ENCODE data around the gene ACVRL1.

The ACVRL1 gene

DNA sequence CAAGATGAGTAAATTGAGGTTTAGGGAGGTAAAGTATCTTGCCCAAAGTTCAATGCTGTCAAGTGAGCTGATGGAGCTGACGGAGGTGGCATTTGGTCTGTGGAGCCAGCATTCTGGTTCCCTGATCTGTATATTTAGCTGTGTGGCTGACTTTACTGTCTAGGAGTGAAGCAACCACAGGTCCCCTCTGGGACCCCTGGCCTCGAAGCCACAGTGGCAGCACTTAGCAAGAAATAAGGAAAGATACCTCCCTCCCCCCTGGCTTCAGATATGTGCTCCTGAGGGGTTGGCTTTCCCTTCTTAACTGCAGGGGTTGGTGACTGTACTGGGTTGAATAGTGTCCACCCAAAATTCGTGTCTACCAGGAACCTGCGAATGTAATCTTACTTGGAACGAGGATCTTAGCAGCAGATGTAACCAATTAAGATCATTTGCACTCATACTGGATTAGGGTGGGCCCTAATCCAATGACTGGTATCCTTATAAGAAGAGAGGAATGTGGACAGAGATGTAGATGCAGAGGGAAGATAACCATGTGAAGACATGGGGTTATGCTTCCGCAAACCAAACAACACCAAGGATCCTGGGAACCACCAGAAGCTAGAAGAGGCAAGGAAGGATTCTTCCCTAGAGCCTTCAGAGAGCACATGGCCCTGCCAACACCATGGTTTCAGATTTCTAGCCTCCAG, 42.2 kb downstream of the ACVRL1 start:
- DNase-seq (ENCODE audit: low spot score), result no peak
- TF ChIP-seq, protein P1, sequence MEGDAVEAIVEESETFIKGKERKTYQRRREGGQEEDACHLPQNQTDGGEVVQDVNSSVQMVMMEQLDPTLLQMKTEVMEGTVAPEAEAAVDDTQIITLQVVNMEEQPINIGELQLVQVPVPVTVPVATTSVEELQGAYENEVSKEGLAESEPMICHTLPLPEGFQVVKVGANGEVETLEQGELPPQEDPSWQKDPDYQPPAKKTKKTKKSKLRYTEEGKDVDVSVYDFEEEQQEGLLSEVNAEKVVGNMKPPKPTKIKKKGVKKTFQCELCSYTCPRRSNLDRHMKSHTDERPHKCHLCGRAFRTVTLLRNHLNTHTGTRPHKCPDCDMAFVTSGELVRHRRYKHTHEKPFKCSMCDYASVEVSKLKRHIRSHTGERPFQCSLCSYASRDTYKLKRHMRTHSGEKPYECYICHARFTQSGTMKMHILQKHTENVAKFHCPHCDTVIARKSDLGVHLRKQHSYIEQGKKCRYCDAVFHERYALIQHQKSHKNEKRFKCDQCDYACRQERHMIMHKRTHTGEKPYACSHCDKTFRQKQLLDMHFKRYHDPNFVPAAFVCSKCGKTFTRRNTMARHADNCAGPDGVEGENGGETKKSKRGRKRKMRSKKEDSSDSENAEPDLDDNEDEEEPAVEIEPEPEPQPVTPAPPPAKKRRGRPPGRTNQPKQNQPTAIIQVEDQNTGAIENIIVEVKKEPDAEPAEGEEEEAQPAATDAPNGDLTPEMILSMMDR (IDR thresholded peaks at IDR 0.05; ENCODE audit: extremely low read depth, missing control alignments), result no peak

GRCh38 chr12:51950682-51951198, 43.4 kb downstream of the ACVRL1 start:
- TF ChIP-seq, protein P1 (IDR thresholded peaks at IDR 0.05; ENCODE audit: extremely low read depth, missing control alignments), result no peak

DNA sequence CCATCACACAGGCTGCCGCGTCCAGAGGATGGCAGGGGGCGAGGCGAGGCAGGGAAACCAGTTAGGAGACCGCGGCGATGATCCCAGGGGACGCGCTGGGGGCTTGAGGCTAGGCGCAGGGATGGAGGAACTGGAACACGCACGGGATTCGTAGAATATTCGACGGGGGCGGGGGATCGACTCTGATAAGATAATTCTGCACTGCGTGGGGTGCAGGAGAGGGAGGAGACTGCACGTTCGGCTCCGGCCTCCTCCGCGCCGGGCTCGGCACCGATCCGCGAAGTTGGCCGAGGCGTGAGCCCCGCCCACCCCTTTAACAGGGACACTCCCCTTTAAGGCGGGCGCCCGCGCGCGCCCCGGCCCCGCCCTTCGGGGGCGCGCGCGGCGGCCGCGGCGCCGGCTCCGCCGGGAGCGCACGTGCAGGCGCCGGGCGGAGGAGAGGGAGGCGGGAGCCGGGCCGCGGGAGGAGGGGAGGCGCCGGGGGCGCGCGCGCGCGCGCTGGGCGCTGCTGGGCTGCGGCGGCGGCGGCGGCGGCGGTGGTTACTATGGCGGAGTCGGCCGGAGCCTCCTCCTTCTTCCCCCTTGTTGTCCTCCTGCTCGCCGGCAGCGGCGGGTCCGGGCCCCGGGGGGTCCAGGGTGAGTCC, 44.0 kb downstream of the ACVRL1 start, which contains the start of gene ACVR1B:
ACVR1B (plus strand) TSS at position 501 of the 644 bp plus-strand sequence; CDS start at position 546, 45 bp downstream.
- DNase-seq (ENCODE audit: low spot score), result peak; percentile 90
- TF ChIP-seq, protein P1 (IDR thresholded peaks at IDR 0.05; ENCODE audit: extremely low read depth, missing control alignments), result no peak

More at GRCh38 chr12:51950682-51951198, 43.4 kb downstream of the ACVRL1 start:
- no peak for DNase-seq (ENCODE audit: low spot score)

DNA sequence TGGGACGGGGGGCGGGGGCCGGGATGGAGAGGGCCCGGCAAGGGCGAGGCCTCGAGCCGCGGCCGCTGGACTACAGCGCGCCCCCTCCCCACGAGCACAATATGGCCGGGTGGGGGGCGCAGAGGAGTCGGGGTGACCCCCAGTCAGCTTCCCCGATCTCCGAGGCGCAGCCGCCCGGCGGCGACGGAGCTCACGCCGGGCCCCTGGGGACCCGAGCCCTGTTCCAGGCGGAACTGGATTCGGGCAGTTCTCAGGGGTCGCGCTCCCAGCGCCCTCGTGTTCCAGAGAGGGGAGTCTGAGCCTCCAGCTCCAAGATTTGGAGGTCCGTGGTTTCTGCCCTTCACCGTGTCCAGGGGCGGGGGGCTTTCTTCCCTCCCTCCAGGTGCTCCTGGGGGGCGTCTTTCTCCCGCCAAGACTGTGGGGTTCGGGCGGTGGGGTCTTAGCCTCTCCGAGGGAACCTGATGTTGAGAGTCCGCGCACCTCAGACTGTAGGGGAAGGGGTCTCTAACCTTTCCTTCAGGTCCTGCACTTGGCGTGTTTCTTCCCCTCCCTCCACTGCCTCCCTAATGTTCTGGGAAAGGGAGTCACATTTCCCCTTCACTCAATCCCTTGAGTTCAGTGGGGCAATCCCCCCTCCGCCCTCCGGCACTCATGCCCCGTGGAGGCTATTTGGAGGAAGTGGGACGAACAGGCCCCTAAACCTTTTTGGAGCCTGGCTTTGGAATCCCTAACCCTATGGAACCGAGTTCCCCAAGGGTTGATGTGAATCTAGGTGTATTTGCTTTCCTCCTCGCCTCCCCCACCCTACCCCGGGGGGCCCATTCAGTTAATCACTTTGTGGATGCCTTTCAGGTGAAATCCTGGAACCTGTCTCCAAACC, 44.8 kb downstream of the ACVRL1 start:
- TF ChIP-seq, protein P1 (IDR thresholded peaks at IDR 0.05; ENCODE audit: extremely low read depth, missing control alignments), result no peak
- no peak for DNase-seq (ENCODE audit: low spot score)

DNA sequence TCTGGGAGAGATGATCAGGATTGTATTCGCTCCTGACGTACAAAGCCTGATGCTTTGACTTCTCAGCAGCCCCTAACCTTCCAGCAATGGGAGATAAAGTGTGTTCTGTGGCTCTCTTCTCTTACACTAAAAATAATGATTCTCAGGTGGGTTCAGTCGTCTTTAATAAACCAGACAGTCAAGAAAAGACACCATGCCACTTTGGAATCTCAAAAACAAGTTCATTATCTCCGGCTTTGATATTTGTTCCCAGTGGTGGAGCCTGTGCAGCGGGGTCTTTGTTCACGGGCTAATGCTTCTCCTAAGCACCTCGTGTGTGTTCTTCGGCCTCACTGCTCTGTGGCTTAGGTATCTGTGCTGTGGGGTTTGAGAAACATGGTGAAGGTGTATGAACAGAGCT, 45.8 kb downstream of the ACVRL1 start:
- TF ChIP-seq, protein P1 (IDR thresholded peaks at IDR 0.05; ENCODE audit: extremely low read depth, missing control alignments), result no peak
- DNase-seq (ENCODE audit: low spot score), result no peak

DNA sequence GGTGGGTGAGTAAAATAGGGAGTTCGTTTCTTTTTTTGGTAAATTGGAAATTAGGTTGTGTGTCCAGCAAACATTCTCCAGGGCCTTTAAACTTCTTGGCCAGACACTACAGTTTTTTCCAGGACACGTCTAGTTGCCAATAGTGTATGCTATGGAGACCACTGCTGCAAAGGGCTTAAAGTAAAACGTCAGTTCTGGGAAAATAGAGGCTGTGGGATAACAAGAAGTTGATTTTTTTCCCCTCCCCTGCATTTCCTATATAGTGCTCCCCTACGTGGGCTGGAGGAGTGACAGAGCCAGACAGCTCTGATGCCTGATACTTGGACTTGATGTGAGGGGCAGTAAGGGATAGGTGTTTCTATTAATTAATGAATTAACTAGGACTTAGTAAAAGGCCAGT, 46.6 kb downstream of the ACVRL1 start:
- DNase-seq (ENCODE audit: low spot score), result no peak
- TF ChIP-seq, protein P1 (IDR thresholded peaks at IDR 0.05; ENCODE audit: extremely low read depth, missing control alignments), result no peak
